Left ventricle myocardium inferior (tissue), 1 donor: ENCODE measurements around the gene AUH. TPM values are rescaled to one million over a fixed set of nuclear protein-coding genes. Genes with fewer than 3 reads are reported as not detected.

Experiments used
- DNase-seq: peaks from one replicate; pipeline ENCODE4 v3.0.0-alpha.2; 2020
- H3K27ac ChIP-seq: fragments of 200-600 bp; replicated peaks from 2 replicates; pipeline ENCODE4 v1.8.0; 2021
- H3K27me3 ChIP-seq: fragments of 200-600 bp; 2 replicates; pipeline ENCODE4 v1.8.0; 2021; ENCODE audit warnings: low read depth
- H3K36me3 ChIP-seq: fragments of 200-600 bp; 2 replicates; pipeline ENCODE4 v1.8.0; 2021
- H3K4me1 ChIP-seq: fragments of 200-600 bp; 2 replicates; pipeline ENCODE4 v1.8.0; 2021
- H3K4me3 ChIP-seq: fragments of 200-600 bp; 2 replicates; pipeline ENCODE4 v1.8.0; 2021; ENCODE audit warnings: mild to moderate bottlenecking, moderate library complexity
- H3K9me3 ChIP-seq: fragments of 200-600 bp; replicated peaks from 2 replicates; pipeline ENCODE4 v1.8.0; 2021
- intact Hi-C: fragments of 100-400 bp; cut with micrococcal nuclease; formaldehyde crosslinking; loops from one replicate; pipeline ENCODE4 v1.11.0; 2022
- total RNA-seq: library from RNA; stranded (reverse); fragmentation: NEBNext Ultra II Directional; extraction: Animal tissue kit (Norgen Biotek cat#: 25700); gene quantifications from one replicate; pipeline ENCODE4 v1.2.1, GENCODE V29; 2021
- TF ChIP-seq, protein P1 (sequence below): fragments of 200-600 bp; IDR thresholded peaks from 2 replicates; pipeline ENCODE4 v1.8.0; 2021; ENCODE audit warnings: antibody characterized with exemption, mild to moderate bottlenecking, borderline replicate concordance
- donor health status: DM: no; HTN: yes; CAD: no; lungs with severe emphysema.

The AUH gene
- total RNA-seq, 1 donor from 2014 or later: 44.1 TPM

DNA sequence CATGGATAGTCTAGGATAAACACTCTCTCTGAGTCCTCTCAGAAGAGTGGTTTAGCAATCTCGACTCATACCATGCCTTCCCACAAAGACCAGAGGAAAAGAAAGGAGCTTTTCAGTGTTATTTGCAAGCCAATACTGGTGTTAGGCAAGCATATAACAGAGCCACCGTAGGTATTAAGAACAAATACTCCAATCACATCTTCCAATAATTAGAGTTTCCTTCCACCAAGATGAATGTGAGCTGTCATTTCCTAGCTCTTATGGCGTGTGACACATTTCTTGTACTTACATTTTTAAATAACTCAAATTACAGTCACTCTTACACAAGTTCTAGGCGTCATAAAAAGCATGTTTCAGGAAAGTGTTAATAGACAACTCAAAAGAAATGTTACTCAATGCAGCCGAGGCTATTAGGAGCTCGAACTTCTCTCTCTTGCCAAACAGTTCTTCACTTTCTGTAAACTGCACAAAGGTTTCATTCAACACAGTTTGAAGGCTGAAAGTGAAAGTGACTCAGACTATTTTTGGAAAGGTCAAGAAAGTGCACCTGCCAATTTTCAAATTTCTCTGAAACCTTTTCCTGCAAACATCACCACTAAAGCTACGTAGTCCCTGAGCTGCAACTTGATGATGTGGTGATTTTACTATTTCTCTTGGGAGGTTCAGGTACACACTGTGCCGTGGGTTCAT is 153.8 kb downstream of the AUH start:
- peaks cover 2% of the 10 kb centered on the region for H3K9me3 ChIP-seq
- DNase-seq: no peak
- H3K27me3 ChIP-seq: no peaks in the 10 kb centered on the region
- H3K4me3 ChIP-seq: peak overlapping the region; percentile 13
- peak overlapping the region; percentile 69 for H3K27ac ChIP-seq
- H3K36me3 ChIP-seq: peaks cover 2% of the 10 kb centered on the region
- intact Hi-C loops: no loop called here
- TF ChIP-seq, protein P1, sequence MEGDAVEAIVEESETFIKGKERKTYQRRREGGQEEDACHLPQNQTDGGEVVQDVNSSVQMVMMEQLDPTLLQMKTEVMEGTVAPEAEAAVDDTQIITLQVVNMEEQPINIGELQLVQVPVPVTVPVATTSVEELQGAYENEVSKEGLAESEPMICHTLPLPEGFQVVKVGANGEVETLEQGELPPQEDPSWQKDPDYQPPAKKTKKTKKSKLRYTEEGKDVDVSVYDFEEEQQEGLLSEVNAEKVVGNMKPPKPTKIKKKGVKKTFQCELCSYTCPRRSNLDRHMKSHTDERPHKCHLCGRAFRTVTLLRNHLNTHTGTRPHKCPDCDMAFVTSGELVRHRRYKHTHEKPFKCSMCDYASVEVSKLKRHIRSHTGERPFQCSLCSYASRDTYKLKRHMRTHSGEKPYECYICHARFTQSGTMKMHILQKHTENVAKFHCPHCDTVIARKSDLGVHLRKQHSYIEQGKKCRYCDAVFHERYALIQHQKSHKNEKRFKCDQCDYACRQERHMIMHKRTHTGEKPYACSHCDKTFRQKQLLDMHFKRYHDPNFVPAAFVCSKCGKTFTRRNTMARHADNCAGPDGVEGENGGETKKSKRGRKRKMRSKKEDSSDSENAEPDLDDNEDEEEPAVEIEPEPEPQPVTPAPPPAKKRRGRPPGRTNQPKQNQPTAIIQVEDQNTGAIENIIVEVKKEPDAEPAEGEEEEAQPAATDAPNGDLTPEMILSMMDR: no peak
- H3K4me1 ChIP-seq: peaks cover 20% of the 10 kb centered on the region

- no peaks in the 10 kb centered on the region for H3K36me3 ChIP-seq
- H3K27me3 ChIP-seq: no peaks in the 10 kb centered on the region
- intact Hi-C loops: no loop called here
- H3K4me1 ChIP-seq: peaks cover 20% of the 10 kb centered on the region
- peaks cover 7% of the 10 kb centered on the region for H3K9me3 ChIP-seq
- peak overlapping the region; percentile 69 for H3K27ac ChIP-seq
- TF ChIP-seq, protein P1: no peak
- DNase-seq: no peak
- no peak overlapping the region for H3K4me3 ChIP-seq
Measured at GRCh38 chr9:91207397-91207728, 154.4 kb downstream of the AUH start.

DNA sequence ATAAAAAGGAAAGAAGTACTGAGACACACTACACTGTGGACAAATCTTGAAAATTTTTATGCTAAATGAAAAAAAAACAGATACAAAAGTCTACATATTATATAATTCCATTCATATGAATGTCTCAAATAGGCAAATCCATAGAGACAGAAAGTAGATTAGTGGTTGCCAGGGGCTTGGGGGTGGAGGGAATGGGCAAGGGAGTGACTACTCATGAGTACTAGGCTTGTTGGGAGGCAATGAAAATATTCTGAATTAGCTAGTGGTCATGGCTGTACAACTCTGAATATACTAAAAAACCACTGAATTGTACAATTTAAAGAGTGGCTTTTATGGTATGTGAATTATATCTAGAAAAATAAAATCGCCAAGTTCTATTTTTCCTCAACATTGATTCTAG is 154.9 kb downstream of the AUH start:
- intact Hi-C loops: no loop called here
- H3K27ac ChIP-seq: peak overlapping the region; percentile 69

GRCh38 chr9:91202736-91203283 is 158.9 kb downstream of the AUH start:
- DNase-seq: no peak
- no peaks in the 10 kb centered on the region for H3K27me3 ChIP-seq
- no peak overlapping the region for H3K4me3 ChIP-seq
- intact Hi-C loops: no loop called here
- no peak overlapping the region for H3K27ac ChIP-seq
- H3K36me3 ChIP-seq: no peaks in the 10 kb centered on the region
- peaks cover 20% of the 10 kb centered on the region for H3K4me1 ChIP-seq
- TF ChIP-seq, protein P1: no peak
- peaks cover 22% of the 10 kb centered on the region for H3K9me3 ChIP-seq

More for the DNA sequence above, 154.9 kb downstream of the AUH start:
- no peaks in the 10 kb centered on the region for H3K36me3 ChIP-seq
- peaks cover 20% of the 10 kb centered on the region for H3K4me1 ChIP-seq
- TF ChIP-seq, protein P1: no peak
- H3K9me3 ChIP-seq: peaks cover 9% of the 10 kb centered on the region
- DNase-seq: no peak
- H3K27me3 ChIP-seq: no peaks in the 10 kb centered on the region
- H3K4me3 ChIP-seq: no peak overlapping the region

DNA sequence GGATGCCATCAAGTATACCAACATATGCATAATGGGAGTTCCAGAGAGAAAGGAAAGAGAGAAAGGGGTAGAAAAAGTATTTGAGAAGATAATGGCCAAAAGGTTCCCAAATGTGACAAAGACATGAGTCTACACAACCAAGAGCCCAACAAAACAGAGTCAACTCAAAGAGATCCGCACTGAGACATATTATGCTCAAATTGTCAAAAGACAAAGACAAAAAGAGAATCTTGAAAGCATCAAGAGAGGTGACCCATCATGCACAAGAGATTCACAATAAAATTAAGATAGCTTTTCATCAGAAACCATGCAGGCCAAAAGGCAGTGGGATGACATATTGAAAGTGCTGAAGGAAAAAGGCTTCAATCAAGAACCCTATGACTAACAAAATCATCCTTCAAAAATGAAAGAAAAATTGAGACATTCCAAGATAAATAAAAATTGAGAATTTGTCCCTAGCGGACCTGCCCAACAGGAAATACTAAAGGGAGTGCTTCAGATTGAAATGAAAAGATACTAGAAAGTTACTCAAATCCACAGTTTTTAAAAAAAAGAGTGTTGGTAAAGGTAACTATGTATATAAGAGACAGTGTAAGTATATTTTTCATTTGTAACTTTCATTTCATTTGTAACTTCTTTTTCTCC is 160.9 kb downstream of the AUH start:
- H3K9me3 ChIP-seq: peaks cover 22% of the 10 kb centered on the region
- no peak overlapping the region for H3K27ac ChIP-seq
- DNase-seq: no peak
- no peak overlapping the region for H3K4me3 ChIP-seq
- peaks cover 28% of the 10 kb centered on the region for H3K4me1 ChIP-seq
- H3K27me3 ChIP-seq: no peaks in the 10 kb centered on the region
- intact Hi-C loops: no loop called here
- no peaks in the 10 kb centered on the region for H3K36me3 ChIP-seq
- TF ChIP-seq, protein P1: no peak
